ENCODE measurements around the gene MANSC4.

DNA sequence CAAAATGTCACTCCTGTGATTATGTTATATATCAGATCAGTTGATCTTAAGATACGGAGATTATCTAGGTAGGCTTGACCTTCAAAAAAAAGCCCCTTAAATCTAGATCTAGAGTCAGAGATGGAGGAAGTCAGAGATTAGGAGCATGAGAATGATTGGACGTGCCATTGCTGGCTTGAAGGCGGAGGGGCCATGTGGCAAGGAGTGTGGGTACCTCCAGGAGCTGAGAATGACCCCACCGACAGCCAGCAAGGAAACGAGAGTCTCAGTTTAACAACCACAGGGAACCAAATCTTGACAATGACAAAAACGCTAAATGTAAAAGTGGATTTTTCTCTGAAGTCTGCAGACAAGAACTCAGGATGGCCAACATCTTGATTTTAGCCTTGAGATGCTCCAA is 32.5 kb upstream of the MANSC4 start:
- TF ChIP-seq TRIM28 (IDR thresholded peaks at IDR 0.05): no peak
- no peak for TF ChIP-seq TAF15 (IDR thresholded peaks at IDR 0.05; ENCODE audit: low read depth, low read length)
- no peak for TF ChIP-seq DPF2 (IDR thresholded peaks at IDR 0.05)
- TF ChIP-seq, protein P1, sequence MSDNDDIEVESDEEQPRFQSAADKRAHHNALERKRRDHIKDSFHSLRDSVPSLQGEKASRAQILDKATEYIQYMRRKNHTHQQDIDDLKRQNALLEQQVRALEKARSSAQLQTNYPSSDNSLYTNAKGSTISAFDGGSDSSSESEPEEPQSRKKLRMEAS (CRISPR knock-in tag; IDR thresholded peaks at IDR 0.05): no peak
- TF ChIP-seq, protein P2, sequence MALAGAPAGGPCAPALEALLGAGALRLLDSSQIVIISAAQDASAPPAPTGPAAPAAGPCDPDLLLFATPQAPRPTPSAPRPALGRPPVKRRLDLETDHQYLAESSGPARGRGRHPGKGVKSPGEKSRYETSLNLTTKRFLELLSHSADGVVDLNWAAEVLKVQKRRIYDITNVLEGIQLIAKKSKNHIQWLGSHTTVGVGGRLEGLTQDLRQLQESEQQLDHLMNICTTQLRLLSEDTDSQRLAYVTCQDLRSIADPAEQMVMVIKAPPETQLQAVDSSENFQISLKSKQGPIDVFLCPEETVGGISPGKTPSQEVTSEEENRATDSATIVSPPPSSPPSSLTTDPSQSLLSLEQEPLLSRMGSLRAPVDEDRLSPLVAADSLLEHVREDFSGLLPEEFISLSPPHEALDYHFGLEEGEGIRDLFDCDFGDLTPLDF (CRISPR knock-in tag; IDR thresholded peaks at IDR 0.05): no peak
- no peak for TF ChIP-seq POLR2A (conservative IDR thresholded peaks at IDR 0.05)
- TF ChIP-seq, protein P3, sequence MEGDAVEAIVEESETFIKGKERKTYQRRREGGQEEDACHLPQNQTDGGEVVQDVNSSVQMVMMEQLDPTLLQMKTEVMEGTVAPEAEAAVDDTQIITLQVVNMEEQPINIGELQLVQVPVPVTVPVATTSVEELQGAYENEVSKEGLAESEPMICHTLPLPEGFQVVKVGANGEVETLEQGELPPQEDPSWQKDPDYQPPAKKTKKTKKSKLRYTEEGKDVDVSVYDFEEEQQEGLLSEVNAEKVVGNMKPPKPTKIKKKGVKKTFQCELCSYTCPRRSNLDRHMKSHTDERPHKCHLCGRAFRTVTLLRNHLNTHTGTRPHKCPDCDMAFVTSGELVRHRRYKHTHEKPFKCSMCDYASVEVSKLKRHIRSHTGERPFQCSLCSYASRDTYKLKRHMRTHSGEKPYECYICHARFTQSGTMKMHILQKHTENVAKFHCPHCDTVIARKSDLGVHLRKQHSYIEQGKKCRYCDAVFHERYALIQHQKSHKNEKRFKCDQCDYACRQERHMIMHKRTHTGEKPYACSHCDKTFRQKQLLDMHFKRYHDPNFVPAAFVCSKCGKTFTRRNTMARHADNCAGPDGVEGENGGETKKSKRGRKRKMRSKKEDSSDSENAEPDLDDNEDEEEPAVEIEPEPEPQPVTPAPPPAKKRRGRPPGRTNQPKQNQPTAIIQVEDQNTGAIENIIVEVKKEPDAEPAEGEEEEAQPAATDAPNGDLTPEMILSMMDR (IDR thresholded peaks at IDR 0.05 in 2 of 3, conservative IDR thresholded peaks at IDR 0.05 in 1 of 3; ENCODE audit: insufficient read depth in 2 of 3, low read depth in 1 of 3, low read length in 3 of 3): no peak
- no peak for TF ChIP-seq BHLHE40 (IDR thresholded peaks at IDR 0.05; ENCODE audit: low read length)

Measured in K562 (cell line).